Brain microvascular endothelial cell (primary cell): Measurements from ENCODE around the gene CAMTA2.
"Not testable (repeated sequence)": the region's sequence is repeated elsewhere in the genome, so short reads cannot be mapped to it uniquely, and the experiment has no call there.

Source experiments
- DNase-seq: peaks from one replicate; pipeline ENCODE4 v3.0.0-alpha.2; 2020
- H3K27ac ChIP-seq: fragments of 250-450 bp; sonication (Bioruptor Pico); 2 replicates; pipeline ENCODE4 v1.5.1; 2020; ENCODE audit warnings: mild to moderate bottlenecking, moderate library complexity
- H3K27me3 ChIP-seq: fragments of 250-450 bp; sonication (Bioruptor Pico); replicated peaks from 2 replicates; pipeline ENCODE4 v1.5.1; 2020; ENCODE audit warnings: mild to moderate bottlenecking
- H3K36me3 ChIP-seq: fragments of 250-450 bp; sonication (Bioruptor Pico); replicated peaks from 2 replicates; pipeline ENCODE4 v1.5.1; 2020; ENCODE audit warnings: mild to moderate bottlenecking
- H3K4me3 ChIP-seq: 2 replicates; pipeline ENCODE4 v1.5.1; 2011; ENCODE audit warnings: low read depth, mild to moderate bottlenecking, control low read depth, low read length, moderate library complexity
- in situ Hi-C: cut with HindIII; loops from 2 replicates; pipeline ENCODE4 v1.10.0; 2017; ENCODE audit warnings: low sequenced_read_pairs, low pct_ligation_motif_present
- TF ChIP-seq, protein P1 (sequence below): IDR thresholded peaks from 2 replicates; pipeline ENCODE4 v1.5.1; 2011; ENCODE audit warnings: low read depth, mild to moderate bottlenecking, moderate library complexity, low read length, control low read depth, inconsistent platforms; ENCODE audit errors: missing control alignments

The CAMTA2 gene

DNA sequence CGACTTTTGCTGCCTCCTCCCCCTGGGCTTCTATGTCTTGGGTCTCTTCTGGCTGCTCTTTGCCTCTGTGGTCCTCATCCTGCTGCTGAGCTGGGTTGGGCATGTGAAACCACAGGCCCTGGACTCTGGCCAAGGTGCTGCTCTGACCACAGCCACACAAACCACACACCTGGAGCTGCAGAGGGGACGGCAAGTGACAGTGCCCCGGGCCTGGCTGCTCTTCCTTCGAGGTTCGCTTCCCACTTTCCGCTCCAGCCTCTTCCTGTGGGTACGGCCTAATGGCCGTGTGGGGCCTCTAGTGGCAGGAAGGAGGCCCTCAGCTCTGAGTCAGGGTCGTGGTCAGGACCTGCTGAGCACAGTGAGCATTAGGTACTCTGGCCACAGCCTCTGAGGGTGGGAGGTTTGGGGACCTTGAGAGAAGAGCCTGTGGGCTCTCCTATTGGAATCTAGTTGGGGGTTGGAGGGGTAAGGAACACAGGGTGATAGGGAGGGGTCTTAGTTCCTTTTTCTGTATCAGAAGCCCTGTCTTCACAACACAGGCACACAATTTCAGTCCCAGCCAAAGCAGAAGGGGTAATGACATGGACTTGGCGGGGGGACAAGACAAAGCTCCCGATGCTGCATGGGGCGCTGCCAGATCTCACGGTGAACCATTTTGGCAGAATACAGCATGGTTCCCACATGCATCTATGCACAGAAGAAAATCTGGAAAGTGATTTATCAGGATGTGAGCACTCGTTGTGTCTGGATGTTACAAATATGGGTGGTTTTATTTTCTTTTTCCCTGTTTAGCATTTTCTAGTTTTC lies 53.1 kb downstream of the CAMTA2 start:
- H3K4me3 ChIP-seq = no peak overlapping the region
- peaks cover 14% of the 10 kb centered on the region for H3K36me3 ChIP-seq
- TF ChIP-seq, protein P1, sequence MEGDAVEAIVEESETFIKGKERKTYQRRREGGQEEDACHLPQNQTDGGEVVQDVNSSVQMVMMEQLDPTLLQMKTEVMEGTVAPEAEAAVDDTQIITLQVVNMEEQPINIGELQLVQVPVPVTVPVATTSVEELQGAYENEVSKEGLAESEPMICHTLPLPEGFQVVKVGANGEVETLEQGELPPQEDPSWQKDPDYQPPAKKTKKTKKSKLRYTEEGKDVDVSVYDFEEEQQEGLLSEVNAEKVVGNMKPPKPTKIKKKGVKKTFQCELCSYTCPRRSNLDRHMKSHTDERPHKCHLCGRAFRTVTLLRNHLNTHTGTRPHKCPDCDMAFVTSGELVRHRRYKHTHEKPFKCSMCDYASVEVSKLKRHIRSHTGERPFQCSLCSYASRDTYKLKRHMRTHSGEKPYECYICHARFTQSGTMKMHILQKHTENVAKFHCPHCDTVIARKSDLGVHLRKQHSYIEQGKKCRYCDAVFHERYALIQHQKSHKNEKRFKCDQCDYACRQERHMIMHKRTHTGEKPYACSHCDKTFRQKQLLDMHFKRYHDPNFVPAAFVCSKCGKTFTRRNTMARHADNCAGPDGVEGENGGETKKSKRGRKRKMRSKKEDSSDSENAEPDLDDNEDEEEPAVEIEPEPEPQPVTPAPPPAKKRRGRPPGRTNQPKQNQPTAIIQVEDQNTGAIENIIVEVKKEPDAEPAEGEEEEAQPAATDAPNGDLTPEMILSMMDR = peak; percentile 70
- H3K27me3 ChIP-seq = no peaks in the 10 kb centered on the region
- in situ Hi-C loops = no loop called here
- DNase-seq = peak; percentile 33
- H3K27ac ChIP-seq = no peak overlapping the region

DNA sequence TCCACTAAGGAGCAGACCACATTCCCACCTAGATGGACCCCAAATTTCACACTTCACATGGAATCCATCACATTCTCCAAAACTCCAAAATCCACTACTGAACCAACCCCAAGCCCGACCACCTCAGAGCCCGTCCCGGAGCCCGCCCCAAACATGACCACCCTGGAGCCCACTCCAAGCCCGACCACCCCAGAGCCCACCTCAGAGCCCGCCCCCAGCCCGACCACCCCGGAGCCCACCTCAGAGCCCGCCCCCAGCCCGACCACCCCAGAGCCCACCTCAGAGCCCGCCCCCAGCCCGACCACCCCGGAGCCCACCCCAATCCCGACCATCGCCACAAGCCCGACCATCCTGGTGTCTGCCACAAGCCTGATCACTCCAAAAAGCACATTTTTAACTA lies 53.8 kb downstream of the CAMTA2 start:
- no peak overlapping the region for H3K27ac ChIP-seq
- TF ChIP-seq, protein P1 = no peak
- no peak for DNase-seq
- no peak overlapping the region for H3K4me3 ChIP-seq
- in situ Hi-C loops = no loop called here
- H3K27me3 ChIP-seq = no peaks in the 10 kb centered on the region
- peaks cover 14% of the 10 kb centered on the region for H3K36me3 ChIP-seq

DNA sequence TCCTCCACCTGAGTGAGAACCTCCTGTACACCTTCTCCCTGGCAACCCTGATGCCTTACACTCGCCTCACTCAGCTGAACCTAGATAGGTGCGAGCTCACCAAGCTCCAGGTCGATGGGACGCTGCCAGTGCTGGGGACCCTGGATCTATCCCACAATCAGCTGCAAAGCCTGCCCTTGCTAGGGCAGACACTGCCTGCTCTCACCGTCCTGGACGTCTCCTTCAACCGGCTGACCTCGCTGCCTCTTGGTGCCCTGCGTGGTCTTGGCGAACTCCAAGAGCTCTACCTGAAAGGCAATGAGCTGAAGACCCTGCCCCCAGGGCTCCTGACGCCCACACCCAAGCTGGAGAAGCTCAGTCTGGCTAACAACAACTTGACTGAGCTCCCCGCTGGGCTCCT lies 54.7 kb downstream of the CAMTA2 start:
- H3K36me3 ChIP-seq = peaks cover 8% of the 10 kb centered on the region
- no peaks in the 10 kb centered on the region for H3K27me3 ChIP-seq
- DNase-seq = no peak
- H3K27ac ChIP-seq = no peak overlapping the region
- in situ Hi-C loops = no loop called here
- TF ChIP-seq, protein P1 = no peak
- no peak overlapping the region for H3K4me3 ChIP-seq

DNA sequence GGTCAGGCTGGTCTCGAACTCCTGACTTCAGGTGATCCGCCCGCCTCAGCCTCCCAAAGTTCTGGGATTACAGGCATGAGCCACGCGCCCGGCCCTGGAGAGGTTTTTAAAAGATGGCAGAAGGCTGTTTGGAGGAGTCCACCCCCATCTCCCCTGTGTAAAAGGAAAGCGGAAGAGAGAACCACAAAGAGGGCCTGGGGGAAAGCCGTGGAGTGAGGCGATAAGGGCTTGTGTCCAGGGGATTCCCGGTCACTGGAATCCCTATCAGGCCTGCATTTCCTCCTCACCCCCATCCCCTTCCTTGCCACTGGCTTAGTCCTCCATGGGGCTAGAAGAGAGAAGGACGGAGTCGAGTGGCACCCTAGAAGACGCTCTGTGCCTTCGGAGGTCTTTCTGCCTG lies 55.5 kb downstream of the CAMTA2 start, which contains the start of gene GP1BA:
TSS of gene GP1BA (plus strand) at position 315 of the 400 bp plus-strand sequence. CDS start 328 bp downstream, outside the sequence.
- no peak for DNase-seq
- peaks cover 2% of the 10 kb centered on the region for H3K36me3 ChIP-seq
- no peak within 1 kb of the TSS for H3K4me3 ChIP-seq
- H3K27me3 ChIP-seq = no peaks in the 10 kb centered on the region
- TF ChIP-seq, protein P1 = no peak
- in situ Hi-C loops = no loop called here
- no peak within 1 kb of the TSS for H3K27ac ChIP-seq

DNA sequence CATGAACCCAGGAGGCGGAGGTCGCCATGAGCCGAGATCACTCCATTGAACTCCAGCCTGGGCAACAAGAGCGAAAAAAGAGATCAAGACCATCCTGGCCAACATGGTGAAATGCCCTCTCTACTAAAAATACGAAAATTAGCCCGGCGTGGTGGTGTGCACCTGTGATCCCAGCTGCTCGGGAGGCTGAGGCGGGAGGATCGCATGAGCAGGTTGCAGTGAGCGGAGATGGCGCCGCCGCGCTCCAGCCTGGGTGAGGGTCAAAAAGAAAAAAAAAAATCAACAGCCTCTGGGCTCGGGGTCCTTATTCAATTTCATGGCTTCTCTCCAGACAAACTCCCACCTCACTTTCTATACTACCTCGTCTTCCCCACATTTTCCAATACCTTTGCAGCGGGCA lies 58.6 kb downstream of the CAMTA2 start:
- Histone ChIP-seq H3K36me3 (no peaks in the 10 kb centered on the region), H3K27me3 (no peaks in the 10 kb centered on the region), H3K4me3 (no peak overlapping the region), H3K27ac (no peak overlapping the region)
- DNase-seq = no peak
- TF ChIP-seq, protein P1 = no peak
- in situ Hi-C loops = no loop called here

DNA sequence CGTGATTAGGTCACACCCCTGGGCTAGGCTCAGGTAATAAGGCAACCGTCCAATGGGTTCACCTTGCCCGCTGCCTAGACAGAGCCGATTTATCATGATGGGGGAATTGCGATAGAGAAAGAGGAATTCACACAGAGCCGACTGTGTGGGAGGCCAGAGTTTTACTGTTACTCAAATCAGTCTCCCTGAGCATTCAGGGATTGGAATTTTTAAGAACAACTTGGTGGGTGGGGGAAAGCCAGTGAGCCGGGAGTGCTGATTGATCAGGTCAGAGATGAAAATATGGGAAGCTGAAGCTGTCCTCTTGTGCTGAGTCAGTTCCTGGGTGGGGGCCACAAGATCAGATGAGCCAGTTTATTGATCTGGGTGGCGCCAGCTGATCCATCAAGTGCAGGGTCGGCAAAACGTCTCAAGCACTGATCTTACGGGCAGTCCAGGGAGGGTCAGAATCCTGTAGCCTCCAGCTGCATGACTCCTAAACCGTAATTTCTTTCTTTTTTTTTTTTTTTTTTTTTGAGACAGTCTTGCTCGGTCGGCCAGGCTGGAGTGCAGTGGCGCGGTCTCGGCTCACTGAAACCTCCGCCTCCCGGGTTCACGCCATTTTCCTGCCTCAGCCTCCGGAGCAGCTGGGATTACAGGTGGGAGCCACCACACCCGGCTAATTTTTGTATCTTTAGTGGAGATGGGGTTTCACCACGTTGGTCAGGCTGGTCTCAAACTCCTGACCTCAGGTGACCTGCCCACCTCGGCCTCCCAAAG lies 60.7 kb downstream of the CAMTA2 start:
- DNase-seq, in situ Hi-C loops, H3K27me3 ChIP-seq, H3K27ac ChIP-seq, H3K36me3 ChIP-seq, H3K4me3 ChIP-seq: not testable (repeated sequence)
